Measurements from ENCODE around the gene PRODH2. TPM values are rescaled to one million over a fixed set of nuclear protein-coding genes. Genes with fewer than 3 reads are reported as not detected.

The PRODH2 gene
- total RNA-seq, 1 experiment from 2014 or later = 0.44 TPM

- TF ChIP-seq CEBPB (IDR thresholded peaks at IDR 0.05; ENCODE audit: low read depth) (no peak), TCF7L2 (IDR thresholded peaks at IDR 0.05; ENCODE audit: borderline replicate concordance, extremely low read depth, insufficient read depth, insufficient read length) (peak; percentile 21), ZNF274 (IDR thresholded peaks at IDR 0.05; ENCODE audit: low read depth, low read length) (no peak)
Measured at GRCh38 chr19:35851213-35852028, 38.8 kb upstream of the PRODH2 start (continued).

GRCh38 chr19:35848919-35849505 is 36.4 kb upstream of the PRODH2 start:
- Histone ChIP-seq H4K20me1 (ENCODE audit: insufficient read depth) (no peaks in the 10 kb centered on the region), H3K4me2 (ENCODE audit: low read length) (no peak overlapping the region), H3K9me3 (ENCODE audit: control insufficient read depth in 1 of 2, insufficient read depth in 1 of 2, low read depth in 1 of 2, low read length in 2 of 2) (no peaks in the 10 kb centered on the region), H3K36me3 (ENCODE audit: control insufficient read depth in 1 of 2, insufficient read depth in 2 of 2, low read length in 2 of 2) (no peaks in the 10 kb centered on the region), H3K4me1 (ENCODE audit: control insufficient read depth in 1 of 2, insufficient read depth in 2 of 2, low read length in 2 of 2) (peaks cover 17 to 28% of the 10 kb centered on the region in 2 experiments; a peak in 3 of 4 replicates), H3K27me3 (ENCODE audit: insufficient read depth, low read length) (no peaks in the 10 kb centered on the region), H3K4me3 (replicated peaks in 1 of 2; ENCODE audit: low read depth in 1 of 2, low read length in 2 of 2) (no peak overlapping the region), H2AFZ (ENCODE audit: low read depth, low read length, poor library complexity, severe bottlenecking) (no peak overlapping the region), H3K79me2 (ENCODE audit: insufficient read depth, low read length) (no peaks in the 10 kb centered on the region), H3K9me2 (ENCODE audit: insufficient read depth) (no peaks in the 10 kb centered on the region), H3K27ac (ENCODE audit: low read depth, low read length) (no peak overlapping the region), H3K9ac (ENCODE audit: low read length) (no peak overlapping the region)
- DNase-seq (ENCODE audit: low read depth, low spot score) = no peak
- ChIA-PET CTCF (no interaction called here), RAD21 (ENCODE audit: low non-redundant PET in 1 of 2, low total read pairs in 2 of 2, uncharacterized antibody in 2 of 2, unreplicated experiment in 2 of 2) (no interaction called here), POLR2A (no interaction called here)
- TF ChIP-seq ZNF274 (IDR thresholded peaks at IDR 0.05; ENCODE audit: low read depth, low read length) (no peak), SIN3A (IDR thresholded peaks at IDR 0.05; ENCODE audit: low read depth) (no peak), JUND (IDR thresholded peaks at IDR 0.05) (no peak), POLR2AphosphoS5 (IDR thresholded peaks at IDR 0.05; ENCODE audit: low read depth, low read length) (no peak), CEBPB (IDR thresholded peaks at IDR 0.05; ENCODE audit: low read depth) (no peak), CBX3 (IDR thresholded peaks at IDR 0.05; ENCODE audit: low read depth) (no peak), MAX (IDR thresholded peaks at IDR 0.05) (no peak), ZBTB33 (IDR thresholded peaks at IDR 0.05; ENCODE audit: extremely low read depth, insufficient replicate concordance, low read length) (no peak), ELF1 (IDR thresholded peaks at IDR 0.05; ENCODE audit: borderline replicate concordance, low read depth) (no peak), CTCF (IDR thresholded peaks at IDR 0.05 in 2 of 3, conservative IDR thresholded peaks at IDR 0.05 in 1 of 3; ENCODE audit: borderline replicate concordance in 1 of 3, insufficient read depth in 1 of 3, low read depth in 2 of 3, low read length in 2 of 3) (no peak), SRF (IDR thresholded peaks at IDR 0.05; ENCODE audit: low read depth) (no peak), TCF7L2 (IDR thresholded peaks at IDR 0.05; ENCODE audit: borderline replicate concordance, extremely low read depth, insufficient read depth, insufficient read length) (no peak), YY1 (IDR thresholded peaks at IDR 0.05; ENCODE audit: extremely low read depth, insufficient replicate concordance, low read depth, low read length) (no peak)
- ATAC-seq = no peak
- no TSS peak for BruUV-seq (replicated peaks)
- intact Hi-C loops (cut with micrococcal nuclease) = no loop called here
